Measurements from ENCODE around the gene FBN1. TPM values are rescaled to one million over a fixed set of nuclear protein-coding genes. Genes with fewer than 3 reads are reported as not detected.

Gene FBN1
- total RNA-seq, 4 donors from 2014 or later: 128 to 325 (median 215) TPM

DNA sequence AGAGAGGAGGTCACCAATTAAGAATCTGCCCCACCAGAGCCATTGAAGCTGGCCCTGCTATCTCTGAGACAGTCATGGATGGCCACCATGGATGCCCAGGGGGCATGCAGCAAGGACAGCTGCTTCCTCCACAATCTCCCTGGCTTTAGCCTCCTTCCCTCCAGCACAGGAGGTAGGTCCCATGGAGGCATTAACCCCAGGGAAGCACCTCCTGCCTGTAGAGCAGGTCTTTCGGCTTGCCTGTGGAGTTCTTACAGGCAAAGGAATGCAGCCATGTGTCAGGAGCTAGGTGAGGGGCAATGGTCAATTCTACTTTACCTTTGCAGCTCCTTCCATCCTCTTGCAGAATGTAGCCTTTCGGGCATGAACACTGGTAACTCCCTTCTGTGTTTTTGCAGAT lies 220.5 kb downstream of the FBN1 start:
- TF ChIP-seq, protein P1, sequence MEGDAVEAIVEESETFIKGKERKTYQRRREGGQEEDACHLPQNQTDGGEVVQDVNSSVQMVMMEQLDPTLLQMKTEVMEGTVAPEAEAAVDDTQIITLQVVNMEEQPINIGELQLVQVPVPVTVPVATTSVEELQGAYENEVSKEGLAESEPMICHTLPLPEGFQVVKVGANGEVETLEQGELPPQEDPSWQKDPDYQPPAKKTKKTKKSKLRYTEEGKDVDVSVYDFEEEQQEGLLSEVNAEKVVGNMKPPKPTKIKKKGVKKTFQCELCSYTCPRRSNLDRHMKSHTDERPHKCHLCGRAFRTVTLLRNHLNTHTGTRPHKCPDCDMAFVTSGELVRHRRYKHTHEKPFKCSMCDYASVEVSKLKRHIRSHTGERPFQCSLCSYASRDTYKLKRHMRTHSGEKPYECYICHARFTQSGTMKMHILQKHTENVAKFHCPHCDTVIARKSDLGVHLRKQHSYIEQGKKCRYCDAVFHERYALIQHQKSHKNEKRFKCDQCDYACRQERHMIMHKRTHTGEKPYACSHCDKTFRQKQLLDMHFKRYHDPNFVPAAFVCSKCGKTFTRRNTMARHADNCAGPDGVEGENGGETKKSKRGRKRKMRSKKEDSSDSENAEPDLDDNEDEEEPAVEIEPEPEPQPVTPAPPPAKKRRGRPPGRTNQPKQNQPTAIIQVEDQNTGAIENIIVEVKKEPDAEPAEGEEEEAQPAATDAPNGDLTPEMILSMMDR (IDR thresholded peaks at IDR 0.05; ENCODE audit: low read depth): no peak

GRCh38 chr15:48423896-48424475 lies 221.5 kb downstream of the FBN1 start:
- TF ChIP-seq, protein P1 (IDR thresholded peaks at IDR 0.05; ENCODE audit: low read depth): no peak

- TF ChIP-seq, protein P1 (IDR thresholded peaks at IDR 0.05; ENCODE audit: low read depth): no peak
Observed at GRCh38 chr15:48423342-48423741, 222.2 kb downstream of the FBN1 start.

- TF ChIP-seq, protein P1 (IDR thresholded peaks at IDR 0.05; ENCODE audit: low read depth): no peak
Observed at GRCh38 chr15:48422401-48422800, 223.1 kb downstream of the FBN1 start.

DNA sequence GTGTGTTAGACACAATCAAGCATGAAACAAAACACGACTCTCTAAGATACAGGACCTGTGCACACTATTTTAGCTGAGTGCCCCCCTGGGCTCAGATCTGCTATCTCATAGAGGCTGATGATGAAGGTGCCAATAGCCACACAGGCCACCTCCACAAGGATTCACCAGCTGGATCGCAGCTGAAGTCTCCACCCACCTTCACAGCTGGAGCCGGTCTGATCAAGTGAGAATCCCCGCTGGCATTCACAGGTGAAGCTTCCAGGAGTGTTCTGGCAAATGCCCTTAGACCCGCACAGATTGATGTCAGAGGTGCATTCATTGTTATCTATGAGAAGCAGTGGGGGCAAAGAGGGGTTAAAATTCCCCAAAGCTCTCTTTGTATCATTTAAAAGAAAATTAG lies 224.1 kb downstream of the FBN1 start:
- TF ChIP-seq, protein P1 (IDR thresholded peaks at IDR 0.05; ENCODE audit: low read depth): no peak

DNA sequence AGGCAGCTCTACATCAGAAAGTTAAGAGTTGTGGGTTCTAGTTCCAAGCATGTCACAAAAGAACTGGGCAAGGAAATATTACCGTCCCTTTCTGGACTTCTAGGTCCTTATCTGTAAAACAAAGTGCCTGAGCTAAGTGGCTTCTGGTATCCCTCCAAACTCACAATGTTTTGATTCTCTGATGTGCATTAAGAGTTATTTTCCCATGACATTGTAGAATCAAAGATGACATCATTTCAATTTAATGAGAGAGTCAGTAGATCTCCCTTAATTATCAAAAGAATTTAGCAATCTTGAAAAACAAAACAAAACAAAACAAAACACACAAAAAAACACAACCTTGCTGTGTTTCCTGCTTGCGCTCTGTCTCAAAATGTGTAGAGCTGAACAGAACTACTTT lies 225.6 kb downstream of the FBN1 start:
- TF ChIP-seq, protein P1 (IDR thresholded peaks at IDR 0.05; ENCODE audit: low read depth): no peak

GRCh38 chr15:48418343-48418742 lies 227.2 kb downstream of the FBN1 start:
- TF ChIP-seq, protein P1 (IDR thresholded peaks at IDR 0.05; ENCODE audit: low read depth): no peak

All from subcutaneous adipose tissue (tissue), 4 donors.